Caco-2 (cell line): ENCODE results near the gene R3HCC1L. TPM values are rescaled to one million over a fixed set of nuclear protein-coding genes. Genes with fewer than 3 reads are reported as not detected.

Experiments used
- BruUV-seq: library from RNA; stranded (reverse); fragments of 400-500 nt; replicated peaks from 2 replicates; lab custom pipeline; 2021; lab: Mats Ljungman, UMichigan
- CTCF ChIA-PET: fragments of 300-600 bp; sonication (Branson Sonifier 250); formaldehyde crosslinking; loops from one replicate; lab custom pipeline; 2022; ENCODE audit warnings: antibody characterized with exemption; lab: Charles Lee
- POLR2A ChIA-PET: fragments of 300-600 bp; sonication (Branson Sonifier 250); formaldehyde crosslinking; loops from one replicate; lab custom pipeline; 2022; ENCODE audit warnings: antibody characterized with exemption; lab: Charles Lee
- DNase-seq, 2 experiments: peaks; one replicate each; pipeline versions ENCODE4 v3.0.0 to v3.0.0-alpha.2; 2020 to 2022
- H3K27me3 ChIP-seq: replicated peaks from 2 replicates; pipeline ENCODE4 v1.6.0; 2011; ENCODE audit warnings: low read length; ENCODE audit not compliant: control insufficient read depth, insufficient read depth
- H3K36me3 ChIP-seq: 2 replicates; pipeline ENCODE4 v1.5.1; 2011; ENCODE audit warnings: low read length; ENCODE audit not compliant: control insufficient read depth, insufficient read depth
- H3K4me1 ChIP-seq: fragments of 250-450 bp; sonication (Bioruptor Pico); 2 replicates; pipeline ENCODE4 v1.5.1; 2020; ENCODE audit warnings: mild to moderate bottlenecking
- H3K4me3 ChIP-seq: 2 replicates; pipeline ENCODE4 v1.5.1; 2011; ENCODE audit warnings: low read depth, mild to moderate bottlenecking, control low read depth, low read length
- H3K9me3 ChIP-seq: fragments of 250-450 bp; sonication (Bioruptor Pico); 2 replicates; pipeline ENCODE4 v1.5.1; 2020; ENCODE audit warnings: mild to moderate bottlenecking, moderate library complexity
- H3K27ac Mint-ChIP-seq: one replicate; pipeline ENCODE4 v1.8.0; 2022; ENCODE audit warnings: mixed read lengths; ENCODE audit not compliant: unreplicated experiment
- H3K27me3 Mint-ChIP-seq: one replicate; pipeline ENCODE4 v1.8.0; 2022; ENCODE audit warnings: mixed read lengths; ENCODE audit not compliant: insufficient read depth, unreplicated experiment
- H3K36me3 Mint-ChIP-seq: one replicate; pipeline ENCODE4 v1.8.0; 2022; ENCODE audit warnings: mild to moderate bottlenecking, mixed read lengths; ENCODE audit not compliant: insufficient read depth, unreplicated experiment
- H3K4me1 Mint-ChIP-seq: one replicate; pipeline ENCODE4 v1.8.0; 2022; ENCODE audit warnings: low read depth, mixed read lengths; ENCODE audit not compliant: unreplicated experiment
- H3K4me3 Mint-ChIP-seq: one replicate; pipeline ENCODE4 v1.8.0; 2022; ENCODE audit warnings: mild to moderate bottlenecking, moderate library complexity, mixed read lengths; ENCODE audit not compliant: unreplicated experiment
- H3K9me3 Mint-ChIP-seq: one replicate; pipeline ENCODE4 v1.8.0; 2022; ENCODE audit warnings: mixed read lengths; ENCODE audit not compliant: unreplicated experiment
- CTCF ChIP-seq, 2 experiments: fragments of 200-600 bp in 1 of 2; IDR thresholded peaks; 1 replicate in 1 of 2; 2 replicates in 1 of 2; pipeline versions ENCODE4 v1.5.1 to v1.8.0; 2011 to 2022; ENCODE audit warnings: antibody characterized with exemption in 1 of 2, control low read depth in 1 of 2, inconsistent platforms in 1 of 2, low read depth in 1 of 2, low read length in 1 of 2, mild to moderate bottlenecking in 1 of 2, moderate library complexity in 1 of 2; ENCODE audit not compliant: insufficient read depth in 1 of 2, severe bottlenecking in 1 of 2, unreplicated experiment in 1 of 2
- intact Hi-C: fragments of 100-400 bp; cut with micrococcal nuclease; formaldehyde crosslinking; loops from one replicate; pipeline ENCODE4 v1.10.0; 2022; ENCODE audit not compliant: unreplicated experiment
- total RNA-seq: library from RNA; stranded (reverse); gene quantifications from 2 replicates; pipeline ENCODE4 v1.2.3, GENCODE V29; 2022

R3HCC1L gene
- total RNA-seq, 1 experiment from 2014 or later: 16.5 TPM

DNA sequence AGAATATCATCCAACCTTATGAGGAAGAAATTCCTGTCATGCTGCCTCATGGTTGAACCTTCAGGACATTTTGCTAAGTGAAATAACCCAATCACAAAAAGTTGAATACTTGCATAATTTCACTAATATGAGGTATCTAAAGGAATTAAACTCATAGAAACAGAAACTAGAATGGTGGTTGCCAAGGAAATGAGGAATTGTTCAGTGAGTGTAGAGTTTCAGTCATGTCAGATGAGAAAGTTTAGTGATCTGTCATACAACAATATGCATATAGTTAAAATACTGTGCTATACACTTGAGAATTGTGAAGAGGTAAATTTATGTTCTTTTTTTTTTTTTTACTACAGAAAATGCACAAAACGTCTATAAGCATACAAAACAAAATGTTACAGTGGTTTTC lies 60.7 kb downstream of the R3HCC1L start:
- intact Hi-C loops: no loop called here
- Mint-ChIP-seq H3K4me3 (no peak overlapping the region), H3K9me3 (peaks cover 16% of the 10 kb centered on the region), H3K27ac (no peak overlapping the region), H3K36me3 (no peaks in the 10 kb centered on the region), H3K27me3 (no peaks in the 10 kb centered on the region), H3K4me1 (peaks cover 6% of the 10 kb centered on the region)
- H3K36me3 ChIP-seq: no peaks in the 10 kb centered on the region
- H3K27me3 ChIP-seq: no peaks in the 10 kb centered on the region
- H3K4me1 ChIP-seq: no peaks in the 10 kb centered on the region
- TF ChIP-seq CTCF (IDR thresholded peaks at IDR 0.05; ENCODE audit: insufficient read depth in 1 of 2, low read depth in 1 of 2, low read length in 1 of 2, severe bottlenecking in 1 of 2, unreplicated experiment in 1 of 2): no peak
- POLR2A ChIA-PET: no interaction called here
- BruUV-seq: no TSS peak
- no peaks in the 10 kb centered on the region for H3K9me3 ChIP-seq
- CTCF ChIA-PET: no interaction called here
- no peak overlapping the region for H3K4me3 ChIP-seq
- DNase-seq: no peak

GRCh38 chr10:98196985-98197384 lies 62.5 kb downstream of the R3HCC1L start:
- Histone ChIP-seq H3K36me3 (no peaks in the 10 kb centered on the region), H3K4me1 (no peaks in the 10 kb centered on the region), H3K4me3 (no peak overlapping the region), H3K27me3 (no peaks in the 10 kb centered on the region), H3K9me3 (no peaks in the 10 kb centered on the region)
- DNase-seq: no peak
- Mint-ChIP-seq H3K27ac (no peak overlapping the region), H3K27me3 (no peaks in the 10 kb centered on the region), H3K9me3 (peaks cover 16% of the 10 kb centered on the region), H3K4me3 (no peak overlapping the region), H3K36me3 (no peaks in the 10 kb centered on the region), H3K4me1 (peaks cover 6% of the 10 kb centered on the region)
- BruUV-seq: no TSS peak
- no peak for TF ChIP-seq CTCF (IDR thresholded peaks at IDR 0.05; ENCODE audit: insufficient read depth in 1 of 2, low read depth in 1 of 2, low read length in 1 of 2, severe bottlenecking in 1 of 2, unreplicated experiment in 1 of 2)
- CTCF ChIA-PET: no interaction called here
- intact Hi-C loops: no loop called here
- POLR2A ChIA-PET: no interaction called here

- no peaks in the 10 kb centered on the region for H3K4me1 ChIP-seq
- no peak for TF ChIP-seq CTCF (IDR thresholded peaks at IDR 0.05; ENCODE audit: insufficient read depth in 1 of 2, low read depth in 1 of 2, low read length in 1 of 2, severe bottlenecking in 1 of 2, unreplicated experiment in 1 of 2)
- POLR2A ChIA-PET: no interaction called here
- no peaks in the 10 kb centered on the region for H3K27me3 ChIP-seq
- no TSS peak for BruUV-seq
- DNase-seq: no peak
- CTCF ChIA-PET: no interaction called here
- H3K36me3 ChIP-seq: no peaks in the 10 kb centered on the region
- intact Hi-C loops: no loop called here
- Mint-ChIP-seq H3K36me3 (no peaks in the 10 kb centered on the region), H3K27ac (no peak overlapping the region), H3K9me3 (no peaks in the 10 kb centered on the region), H3K4me3 (no peak overlapping the region), H3K27me3 (no peaks in the 10 kb centered on the region), H3K4me1 (peaks cover 6% of the 10 kb centered on the region)
- H3K4me3 ChIP-seq: no peak overlapping the region
- H3K9me3 ChIP-seq: no peaks in the 10 kb centered on the region
These were observed 67.3 kb downstream of the R3HCC1L start for GRCh38 chr10:98201760-98202159.
